HCT116 (cell line): ENCODE data around the gene SSRP1. TPM values are rescaled to one million over a fixed set of nuclear protein-coding genes. Genes with fewer than 3 reads are reported as not detected.

Experiments used
- ATAC-seq: fragments of 200-7000 bp; cut with Tn5 transposase; 2 replicates; pipeline ENCODE4 v1.9.1; 2020; ENCODE audit warnings: mild to moderate bottlenecking, moderate library complexity
- BruUV-seq: library from RNA; stranded (reverse); fragments of 400-500 nt; replicated peaks from 2 replicates; lab custom pipeline; 2021; lab: Mats Ljungman, UMichigan
- CTCF ChIA-PET: fragments of 300-600 bp; sonication (Branson Sonifier 250); formaldehyde crosslinking; loops from one replicate; lab custom pipeline; 2021; ENCODE audit warnings: antibody characterized with exemption; lab: Charles Lee
- POLR2A ChIA-PET: fragments of 300-600, 350-600 bp; sonication (Branson Sonifier 250); formaldehyde crosslinking; loops from one replicate; lab custom pipeline; 2021; ENCODE audit warnings: antibody characterized with exemption; lab: Charles Lee
- RAD21 ChIA-PET, 2 experiments: fragments of 300-600 bp; sonication (Branson Sonifier 250); formaldehyde crosslinking; loops; one replicate each; lab custom pipeline; 2023; ENCODE audit warnings: low total read pairs in 2 of 2; ENCODE audit not compliant: uncharacterized antibody in 2 of 2, unreplicated experiment in 2 of 2, low non-redundant PET in 1 of 2; lab: Charles Lee
- DNase-seq: peaks from one replicate; pipeline ENCODE4 v3.0.0-alpha.2; 2010; ENCODE audit warnings: low read depth, low spot score
- H2AFZ ChIP-seq: fragments of 200-600 bp; shearing (Covaris generic), sonication (generic); 2 replicates; pipeline ENCODE4 v1.6.1; 2017; ENCODE audit warnings: low read depth, mixed run types, mixed read lengths, antibody characterized with exemption, low read length; ENCODE audit not compliant: poor library complexity, severe bottlenecking
- H3K27ac ChIP-seq: 2 replicates; pipeline ENCODE4 v1.5.1; 2012; ENCODE audit warnings: low read depth, low read length
- H3K27me3 ChIP-seq: fragments of 200-600 bp; sonication (generic); 2 replicates; pipeline ENCODE4 v1.6.1; 2016; ENCODE audit warnings: mixed run types, low read length, mixed read lengths; ENCODE audit not compliant: insufficient read depth
- H3K36me3 ChIP-seq, 2 experiments: fragments of 200-500 bp in 1 of 2; fragments of 200-600 bp in 1 of 2; sonication (Bioruptor generic) in 1 of 2; sonication (generic) in 1 of 2; 2 replicates each; pipeline versions ENCODE4 v1.5.1 to v1.6.1; 2014 to 2016; ENCODE audit warnings: low read length in 2 of 2, inconsistent platforms in 1 of 2, mixed read lengths in 1 of 2, mixed run types in 1 of 2; ENCODE audit not compliant: insufficient read depth in 2 of 2, control insufficient read depth in 1 of 2
- H3K4me1 ChIP-seq, 2 experiments: fragments of 200-600 bp in 1 of 2; sonication (generic) in 1 of 2; 2 replicates each; pipeline versions ENCODE4 v1.5.1 to v1.6.1; 2012 to 2017; ENCODE audit warnings: low read length in 2 of 2, inconsistent platforms in 1 of 2, mild to moderate bottlenecking in 1 of 2, mixed read lengths in 1 of 2, mixed run types in 1 of 2, moderate library complexity in 1 of 2; ENCODE audit not compliant: insufficient read depth in 2 of 2, control insufficient read depth in 1 of 2
- H3K4me2 ChIP-seq: fragments of 200-600 bp; sonication (generic); 2 replicates; pipeline ENCODE4 v1.6.1; 2017; ENCODE audit warnings: mixed run types, low read length, mixed read lengths
- H3K4me3 ChIP-seq, 2 experiments: fragments of 200-600 bp in 1 of 2; sonication (generic) in 1 of 2; replicated peaks in 1 of 2; 2 replicates each; pipeline ENCODE4 v1.5.1; 2011 to 2016; ENCODE audit warnings: low read length in 2 of 2, control low read depth in 1 of 2, low read depth in 1 of 2, mild to moderate bottlenecking in 1 of 2, mixed read lengths in 1 of 2, mixed run types in 1 of 2
- H3K79me2 ChIP-seq: fragments of 200-600 bp; sonication (generic); 2 replicates; pipeline ENCODE4 v1.6.1; 2017; ENCODE audit warnings: mild to moderate bottlenecking, mixed run types, low read length, moderate library complexity, mixed read lengths; ENCODE audit not compliant: insufficient read depth
- H3K9ac ChIP-seq: fragments of 200-600 bp; sonication (generic); 2 replicates; pipeline ENCODE4 v1.6.1; 2016; ENCODE audit warnings: low read length, mixed read lengths
- H3K9me2 ChIP-seq: fragments of 200-600 bp; sonication (generic), shearing (Covaris generic); 2 replicates; pipeline ENCODE4 v1.6.1; 2017; ENCODE audit warnings: mixed run types, mild to moderate bottlenecking, moderate library complexity; ENCODE audit not compliant: insufficient read depth
- H3K9me3 ChIP-seq, 2 experiments: fragments of 200-500 bp in 1 of 2; fragments of 200-600 bp in 1 of 2; sonication (Bioruptor generic) in 1 of 2; sonication (generic) in 1 of 2; 2 replicates each; pipeline ENCODE4 v1.6.1; 2014 to 2017; ENCODE audit warnings: low read length in 2 of 2, mixed read lengths in 2 of 2, inconsistent platforms in 1 of 2, low read depth in 1 of 2, mild to moderate bottlenecking in 1 of 2, mixed run types in 1 of 2, moderate library complexity in 1 of 2; ENCODE audit not compliant: control insufficient read depth in 1 of 2, insufficient read depth in 1 of 2
- H4K20me1 ChIP-seq: fragments of 200-600 bp; sonication (generic), shearing (Covaris generic); 2 replicates; pipeline ENCODE4 v1.6.1; 2017; ENCODE audit warnings: mixed run types, mild to moderate bottlenecking, moderate library complexity; ENCODE audit not compliant: insufficient read depth
- CBX3 ChIP-seq: IDR thresholded peaks from 2 replicates; pipeline ENCODE4 v1.6.1; 2012; ENCODE audit warnings: low read depth
- CEBPB ChIP-seq: IDR thresholded peaks from 2 replicates; pipeline ENCODE4 v1.6.1; 2012; ENCODE audit warnings: low read depth
- EZH2 ChIP-seq: fragments of 200-600 bp; sonication (generic); IDR thresholded peaks from 2 replicates; pipeline ENCODE4 v1.6.1; 2017; ENCODE audit warnings: antibody characterized with exemption, mixed run types
- EZH2phosphoT487 ChIP-seq: fragments of 200-600 bp; IDR thresholded peaks from 2 replicates; pipeline ENCODE4 v1.6.1; 2018; ENCODE audit warnings: antibody characterized with exemption, borderline replicate concordance
- FOSL1 ChIP-seq: IDR thresholded peaks from 2 replicates; pipeline ENCODE4 v1.6.1; 2012; ENCODE audit warnings: low read depth
- JUND ChIP-seq: IDR thresholded peaks from 2 replicates; pipeline ENCODE4 v1.6.1; 2012
- POLR2A ChIP-seq: IDR thresholded peaks from 2 replicates; pipeline ENCODE4 v1.7.0; 2011; ENCODE audit warnings: borderline replicate concordance; ENCODE audit not compliant: insufficient read depth, insufficient read length; ENCODE audit errors: extremely low read depth
- POLR2AphosphoS5 ChIP-seq: IDR thresholded peaks from 2 replicates; pipeline ENCODE4 v1.6.1; 2011; ENCODE audit warnings: mild to moderate bottlenecking, low read depth, low read length, moderate library complexity
- SIN3A ChIP-seq: IDR thresholded peaks from 2 replicates; pipeline ENCODE4 v1.6.1; 2012; ENCODE audit warnings: low read depth
- SP1 ChIP-seq: IDR thresholded peaks from 2 replicates; pipeline ENCODE4 v1.6.1; 2012; ENCODE audit warnings: low read depth
- SRF ChIP-seq: IDR thresholded peaks from 2 replicates; pipeline ENCODE4 v1.6.1; 2012; ENCODE audit warnings: low read depth
- TCF7L2 ChIP-seq: IDR thresholded peaks from 2 replicates; pipeline ENCODE4 v1.7.0; 2011; ENCODE audit warnings: borderline replicate concordance, inconsistent platforms; ENCODE audit not compliant: insufficient read depth, insufficient read length; ENCODE audit errors: extremely low read depth
- YY1 ChIP-seq: IDR thresholded peaks from 2 replicates; pipeline ENCODE4 v1.6.1; 2011; ENCODE audit warnings: low read length, low read depth, moderate library complexity, mild to moderate bottlenecking; ENCODE audit not compliant: insufficient replicate concordance; ENCODE audit errors: extremely low read depth
- ZFX ChIP-seq: fragments of 450-650 bp; IDR thresholded peaks from 2 replicates; pipeline ENCODE4 v1.6.1; 2017
- ZNF274 ChIP-seq: fragments of 200-500 bp; sonication (Bioruptor generic); IDR thresholded peaks from 2 replicates; pipeline ENCODE4 v1.6.1; 2014; ENCODE audit warnings: mild to moderate bottlenecking, low read depth, low read length, inconsistent platforms
- intact Hi-C: fragments of 100-400 bp; cut with micrococcal nuclease; formaldehyde crosslinking; loops from 2 replicates; pipeline ENCODE4 v1.10.0; 2022
- total RNA-seq: library from RNA; stranded (reverse); gene quantifications from one replicate; pipeline ENCODE4 v1.2.1, GENCODE V29; 2021; ENCODE audit not compliant: unreplicated experiment
- TF ChIP-seq, protein P1 (sequence below): IDR thresholded peaks from 2 replicates; pipeline ENCODE4 v1.6.1; 2012
- TF ChIP-seq, protein P2 (sequence below): IDR thresholded peaks from 2 replicates; pipeline ENCODE4 v1.6.1; 2011; ENCODE audit warnings: mild to moderate bottlenecking, low read length, moderate library complexity; ENCODE audit not compliant: insufficient replicate concordance; ENCODE audit errors: extremely low read depth
- TF ChIP-seq, protein P3 (sequence below), 3 experiments: fragments of 200-600 bp in 1 of 3; sonication (generic) in 1 of 3; IDR thresholded peaks in 2 of 3; conservative IDR thresholded peaks in 1 of 3; 2 replicates each; pipeline ENCODE4 v1.5.1; 2012 to 2017; ENCODE audit warnings: low read depth in 2 of 3, low read length in 2 of 3, antibody characterized with exemption in 1 of 3, borderline replicate concordance in 1 of 3, control low read depth in 1 of 3, mild to moderate bottlenecking in 1 of 3, mixed read lengths in 1 of 3, mixed run types in 1 of 3, moderate library complexity in 1 of 3; ENCODE audit not compliant: insufficient read depth in 1 of 3
- TF ChIP-seq, protein P4 (sequence below): IDR thresholded peaks from 2 replicates; pipeline ENCODE4 v1.6.1; 2012
- TF ChIP-seq, protein P5 (sequence below): IDR thresholded peaks from 2 replicates; pipeline ENCODE4 v1.6.1; 2012; ENCODE audit warnings: low read depth

Gene SSRP1
- total RNA-seq, 1 experiment from 2014 or later = 260 TPM

DNA sequence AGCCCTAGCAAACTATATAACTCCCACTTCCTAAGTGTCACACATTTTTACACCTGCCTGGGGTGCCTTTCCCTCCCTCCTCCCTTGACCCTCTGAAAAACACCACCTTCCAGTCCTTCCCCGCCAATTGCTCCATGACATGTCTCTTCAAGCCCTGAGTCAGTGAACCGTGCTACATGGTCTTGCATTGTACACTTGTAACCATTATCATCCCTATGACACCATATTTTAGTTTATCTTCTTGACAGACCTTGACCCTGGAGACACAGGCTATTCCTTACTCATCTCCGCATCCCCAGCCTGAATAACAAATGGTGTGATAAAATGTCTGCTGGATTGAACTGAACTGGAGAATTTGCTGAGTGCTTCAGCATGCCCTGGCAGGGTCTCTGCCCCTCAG, 47.8 kb downstream of the SSRP1 start:
- CTCF ChIA-PET = no interaction called here
- no peak for DNase-seq
- H3K4me3 ChIP-seq = no peak overlapping the region
- H3K27me3 ChIP-seq = no peaks in the 10 kb centered on the region
- TF ChIP-seq CEBPB (no peak), TCF7L2 (no peak), POLR2A (no peak), EZH2phosphoT487 (no peak), JUND (no peak), FOSL1 (no peak), YY1 (no peak), SP1 (no peak), EZH2 (no peak), SIN3A (no peak), CBX3 (no peak), ZNF274 (no peak), SRF (no peak), POLR2AphosphoS5 (no peak), ZFX (no peak)
- TF ChIP-seq, protein P1, sequence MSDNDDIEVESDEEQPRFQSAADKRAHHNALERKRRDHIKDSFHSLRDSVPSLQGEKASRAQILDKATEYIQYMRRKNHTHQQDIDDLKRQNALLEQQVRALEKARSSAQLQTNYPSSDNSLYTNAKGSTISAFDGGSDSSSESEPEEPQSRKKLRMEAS = no peak
- TF ChIP-seq, protein P2, sequence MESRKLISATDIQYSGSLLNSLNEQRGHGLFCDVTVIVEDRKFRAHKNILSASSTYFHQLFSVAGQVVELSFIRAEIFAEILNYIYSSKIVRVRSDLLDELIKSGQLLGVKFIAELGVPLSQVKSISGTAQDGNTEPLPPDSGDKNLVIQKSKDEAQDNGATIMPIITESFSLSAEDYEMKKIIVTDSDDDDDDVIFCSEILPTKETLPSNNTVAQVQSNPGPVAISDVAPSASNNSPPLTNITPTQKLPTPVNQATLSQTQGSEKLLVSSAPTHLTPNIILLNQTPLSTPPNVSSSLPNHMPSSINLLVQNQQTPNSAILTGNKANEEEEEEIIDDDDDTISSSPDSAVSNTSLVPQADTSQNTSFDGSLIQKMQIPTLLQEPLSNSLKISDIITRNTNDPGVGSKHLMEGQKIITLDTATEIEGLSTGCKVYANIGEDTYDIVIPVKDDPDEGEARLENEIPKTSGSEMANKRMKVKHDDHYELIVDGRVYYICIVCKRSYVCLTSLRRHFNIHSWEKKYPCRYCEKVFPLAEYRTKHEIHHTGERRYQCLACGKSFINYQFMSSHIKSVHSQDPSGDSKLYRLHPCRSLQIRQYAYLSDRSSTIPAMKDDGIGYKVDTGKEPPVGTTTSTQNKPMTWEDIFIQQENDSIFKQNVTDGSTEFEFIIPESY = no peak
- TF ChIP-seq, protein P3, sequence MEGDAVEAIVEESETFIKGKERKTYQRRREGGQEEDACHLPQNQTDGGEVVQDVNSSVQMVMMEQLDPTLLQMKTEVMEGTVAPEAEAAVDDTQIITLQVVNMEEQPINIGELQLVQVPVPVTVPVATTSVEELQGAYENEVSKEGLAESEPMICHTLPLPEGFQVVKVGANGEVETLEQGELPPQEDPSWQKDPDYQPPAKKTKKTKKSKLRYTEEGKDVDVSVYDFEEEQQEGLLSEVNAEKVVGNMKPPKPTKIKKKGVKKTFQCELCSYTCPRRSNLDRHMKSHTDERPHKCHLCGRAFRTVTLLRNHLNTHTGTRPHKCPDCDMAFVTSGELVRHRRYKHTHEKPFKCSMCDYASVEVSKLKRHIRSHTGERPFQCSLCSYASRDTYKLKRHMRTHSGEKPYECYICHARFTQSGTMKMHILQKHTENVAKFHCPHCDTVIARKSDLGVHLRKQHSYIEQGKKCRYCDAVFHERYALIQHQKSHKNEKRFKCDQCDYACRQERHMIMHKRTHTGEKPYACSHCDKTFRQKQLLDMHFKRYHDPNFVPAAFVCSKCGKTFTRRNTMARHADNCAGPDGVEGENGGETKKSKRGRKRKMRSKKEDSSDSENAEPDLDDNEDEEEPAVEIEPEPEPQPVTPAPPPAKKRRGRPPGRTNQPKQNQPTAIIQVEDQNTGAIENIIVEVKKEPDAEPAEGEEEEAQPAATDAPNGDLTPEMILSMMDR (IDR thresholded peaks at IDR 0.05 in 2 of 3, conservative IDR thresholded peaks at IDR 0.05 in 1 of 3; ENCODE audit: borderline replicate concordance in 1 of 3, insufficient read depth in 1 of 3, low read depth in 2 of 3, low read length in 2 of 3) = no peak
- TF ChIP-seq, protein P4, sequence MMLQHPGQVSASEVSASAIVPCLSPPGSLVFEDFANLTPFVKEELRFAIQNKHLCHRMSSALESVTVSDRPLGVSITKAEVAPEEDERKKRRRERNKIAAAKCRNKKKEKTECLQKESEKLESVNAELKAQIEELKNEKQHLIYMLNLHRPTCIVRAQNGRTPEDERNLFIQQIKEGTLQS = no peak
- TF ChIP-seq, protein P5, sequence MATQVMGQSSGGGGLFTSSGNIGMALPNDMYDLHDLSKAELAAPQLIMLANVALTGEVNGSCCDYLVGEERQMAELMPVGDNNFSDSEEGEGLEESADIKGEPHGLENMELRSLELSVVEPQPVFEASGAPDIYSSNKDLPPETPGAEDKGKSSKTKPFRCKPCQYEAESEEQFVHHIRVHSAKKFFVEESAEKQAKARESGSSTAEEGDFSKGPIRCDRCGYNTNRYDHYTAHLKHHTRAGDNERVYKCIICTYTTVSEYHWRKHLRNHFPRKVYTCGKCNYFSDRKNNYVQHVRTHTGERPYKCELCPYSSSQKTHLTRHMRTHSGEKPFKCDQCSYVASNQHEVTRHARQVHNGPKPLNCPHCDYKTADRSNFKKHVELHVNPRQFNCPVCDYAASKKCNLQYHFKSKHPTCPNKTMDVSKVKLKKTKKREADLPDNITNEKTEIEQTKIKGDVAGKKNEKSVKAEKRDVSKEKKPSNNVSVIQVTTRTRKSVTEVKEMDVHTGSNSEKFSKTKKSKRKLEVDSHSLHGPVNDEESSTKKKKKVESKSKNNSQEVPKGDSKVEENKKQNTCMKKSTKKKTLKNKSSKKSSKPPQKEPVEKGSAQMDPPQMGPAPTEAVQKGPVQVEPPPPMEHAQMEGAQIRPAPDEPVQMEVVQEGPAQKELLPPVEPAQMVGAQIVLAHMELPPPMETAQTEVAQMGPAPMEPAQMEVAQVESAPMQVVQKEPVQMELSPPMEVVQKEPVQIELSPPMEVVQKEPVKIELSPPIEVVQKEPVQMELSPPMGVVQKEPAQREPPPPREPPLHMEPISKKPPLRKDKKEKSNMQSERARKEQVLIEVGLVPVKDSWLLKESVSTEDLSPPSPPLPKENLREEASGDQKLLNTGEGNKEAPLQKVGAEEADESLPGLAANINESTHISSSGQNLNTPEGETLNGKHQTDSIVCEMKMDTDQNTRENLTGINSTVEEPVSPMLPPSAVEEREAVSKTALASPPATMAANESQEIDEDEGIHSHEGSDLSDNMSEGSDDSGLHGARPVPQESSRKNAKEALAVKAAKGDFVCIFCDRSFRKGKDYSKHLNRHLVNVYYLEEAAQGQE = no peak
- TF ChIP-seq, all 23 proteins: peak for 0
- H3K9me3 ChIP-seq = no peaks in the 10 kb centered on the region
- no peak overlapping the region for H3K9ac ChIP-seq
- ChIA-PET RAD21 (no interaction called here), POLR2A (no interaction called here)
- no peaks in the 10 kb centered on the region for H3K9me2 ChIP-seq
- no TSS peak for BruUV-seq
- no peaks in the 10 kb centered on the region for H3K36me3 ChIP-seq
- no peak overlapping the region for H3K4me2 ChIP-seq
- H3K4me1 ChIP-seq = no peaks in the 10 kb centered on the region
- intact Hi-C loops = no loop called here
- H3K27ac ChIP-seq = no peak overlapping the region
- no peaks in the 10 kb centered on the region for H4K20me1 ChIP-seq
- ATAC-seq = no peak
- H3K79me2 ChIP-seq = no peaks in the 10 kb centered on the region
- no peak overlapping the region for H2AFZ ChIP-seq
